Measurements from ENCODE around the gene PRICKLE2. TPM values are rescaled to one million over a fixed set of nuclear protein-coding genes. Genes with fewer than 3 reads are reported as not detected.

Gene PRICKLE2
- total RNA-seq, 6 experiments from 2014 or later: 2.4 to 4.4 (median 3.3) TPM

- 65% methylated on average over 5 of the region's 5 CpGs for WGBS (ENCODE audit: insufficient coverage, low coverage, low lambda C conversion rate, missing lambda C conversion rate)
- intact Hi-C loops (cut with DNase I): no loop called here
- no peaks in the 10 kb centered on the region for H3K4me1 ChIP-seq
- no peak overlapping the region for H3K4me3 ChIP-seq
- H3K9me3 ChIP-seq: no peaks in the 10 kb centered on the region
- H3K27me3 ChIP-seq: no peaks in the 10 kb centered on the region
- H3K27ac ChIP-seq: no peak overlapping the region
- no peaks in the 10 kb centered on the region for H3K36me3 ChIP-seq
- DNase-seq (no peak), ATAC-seq (no peak)
- TF ChIP-seq, protein P1, sequence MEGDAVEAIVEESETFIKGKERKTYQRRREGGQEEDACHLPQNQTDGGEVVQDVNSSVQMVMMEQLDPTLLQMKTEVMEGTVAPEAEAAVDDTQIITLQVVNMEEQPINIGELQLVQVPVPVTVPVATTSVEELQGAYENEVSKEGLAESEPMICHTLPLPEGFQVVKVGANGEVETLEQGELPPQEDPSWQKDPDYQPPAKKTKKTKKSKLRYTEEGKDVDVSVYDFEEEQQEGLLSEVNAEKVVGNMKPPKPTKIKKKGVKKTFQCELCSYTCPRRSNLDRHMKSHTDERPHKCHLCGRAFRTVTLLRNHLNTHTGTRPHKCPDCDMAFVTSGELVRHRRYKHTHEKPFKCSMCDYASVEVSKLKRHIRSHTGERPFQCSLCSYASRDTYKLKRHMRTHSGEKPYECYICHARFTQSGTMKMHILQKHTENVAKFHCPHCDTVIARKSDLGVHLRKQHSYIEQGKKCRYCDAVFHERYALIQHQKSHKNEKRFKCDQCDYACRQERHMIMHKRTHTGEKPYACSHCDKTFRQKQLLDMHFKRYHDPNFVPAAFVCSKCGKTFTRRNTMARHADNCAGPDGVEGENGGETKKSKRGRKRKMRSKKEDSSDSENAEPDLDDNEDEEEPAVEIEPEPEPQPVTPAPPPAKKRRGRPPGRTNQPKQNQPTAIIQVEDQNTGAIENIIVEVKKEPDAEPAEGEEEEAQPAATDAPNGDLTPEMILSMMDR (IDR thresholded peaks at IDR 0.05): no peak
- TF ChIP-seq POLR2A (IDR thresholded peaks at IDR 0.05): no peak
These were observed 30.6 kb upstream of the PRICKLE2 start for GRCh38 chr3:64255741-64256340.

DNA sequence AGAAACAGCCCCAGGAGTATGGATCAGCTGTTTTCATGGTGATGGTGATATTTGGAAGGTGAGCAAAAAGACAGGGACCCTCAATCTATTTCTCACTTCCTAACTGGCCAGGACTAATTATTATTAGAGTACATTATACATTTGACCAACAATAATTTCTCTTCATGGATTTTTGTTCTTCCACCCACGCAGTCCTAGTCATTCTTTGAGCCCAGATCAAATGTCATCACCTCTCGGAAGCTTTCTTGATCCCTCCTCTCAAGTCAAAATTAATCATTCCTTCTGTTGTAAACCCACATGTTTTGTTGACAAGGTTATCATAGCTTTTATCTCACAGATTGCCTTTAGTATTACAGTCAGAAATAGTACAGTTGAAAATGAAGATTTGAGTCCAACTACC is 29.2 kb upstream of the PRICKLE2 start:
- intact Hi-C loops (cut with DNase I): no loop called here
- ATAC-seq (no peak), DNase-seq (no peak)
- TF ChIP-seq, protein P1 (IDR thresholded peaks at IDR 0.05): no peak
- TF ChIP-seq POLR2A (IDR thresholded peaks at IDR 0.05): no peak
- H3K36me3 ChIP-seq: no peaks in the 10 kb centered on the region
- H3K4me3 ChIP-seq: no peak overlapping the region
- no peak overlapping the region for H3K27ac ChIP-seq
- no peaks in the 10 kb centered on the region for H3K4me1 ChIP-seq
- no peaks in the 10 kb centered on the region for H3K27me3 ChIP-seq
- WGBS (ENCODE audit: insufficient coverage, low coverage, low lambda C conversion rate, missing lambda C conversion rate): 95% methylated on average over 2 of the region's 2 CpGs
- no peaks in the 10 kb centered on the region for H3K9me3 ChIP-seq

DNA sequence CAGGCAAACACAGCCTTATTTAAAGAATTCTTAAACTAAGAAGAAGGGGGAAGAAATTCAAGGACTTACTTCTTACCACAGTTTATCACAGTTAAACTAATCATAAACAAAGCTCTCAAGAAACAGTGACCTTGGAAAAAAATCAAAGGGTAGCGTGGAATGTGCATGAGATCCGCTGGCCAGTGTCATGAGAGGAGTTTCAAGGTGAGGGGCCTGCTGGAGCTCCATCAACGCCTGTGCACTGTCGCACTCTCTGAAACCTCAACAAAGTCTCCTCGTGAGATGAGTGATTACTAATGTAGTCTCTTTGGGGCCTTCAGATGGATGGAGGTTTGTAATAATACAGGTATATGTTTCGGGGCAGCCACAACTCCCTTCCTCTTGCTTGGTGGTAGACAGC is 28.4 kb upstream of the PRICKLE2 start:
- H3K27ac ChIP-seq: no peak overlapping the region
- TF ChIP-seq, protein P1 (IDR thresholded peaks at IDR 0.05): no peak
- TF ChIP-seq POLR2A (IDR thresholded peaks at IDR 0.05): no peak
- intact Hi-C loops (cut with DNase I): no loop called here

DNA sequence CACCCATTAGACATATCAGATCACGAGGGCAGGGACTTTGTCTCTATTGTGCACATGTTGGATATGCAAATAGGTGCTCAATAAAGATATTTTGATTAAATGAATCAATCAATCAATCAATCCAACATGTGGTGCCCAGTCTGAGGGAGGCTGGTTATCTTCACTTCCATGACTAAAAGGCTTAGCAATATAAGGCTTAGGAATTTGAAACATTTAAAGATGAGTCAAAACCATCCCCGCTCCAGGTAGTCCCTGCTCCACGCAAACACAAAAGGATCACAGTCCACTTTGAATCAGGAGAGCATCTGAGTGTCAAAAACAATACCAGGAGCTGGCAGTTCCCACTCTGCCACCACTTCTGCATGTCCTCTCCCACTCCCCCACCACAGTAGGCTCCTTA is 25.8 kb upstream of the PRICKLE2 start:
- TF ChIP-seq, protein P1 (IDR thresholded peaks at IDR 0.05): no peak
- no peak for TF ChIP-seq POLR2A (IDR thresholded peaks at IDR 0.05)
- WGBS (ENCODE audit: insufficient coverage, low coverage, low lambda C conversion rate, missing lambda C conversion rate): 49% methylated on average over 3 of the region's 3 CpGs
- Histone ChIP-seq H3K36me3 (no peaks in the 10 kb centered on the region), H3K4me1 (peaks cover 0 to 12% (median 0%) of the 10 kb centered on the region in 4 donors), H3K27me3 (no peaks in the 10 kb centered on the region), H3K9me3 (no peaks in the 10 kb centered on the region), H3K27ac (no peak overlapping the region), H3K4me3 (no peak overlapping the region)
- intact Hi-C loops (cut with DNase I): no loop called here
- DNase-seq: no peak
- peak in 1 of 4 donors; percentile 76 for ATAC-seq

More for the DNA sequence above, 28.4 kb upstream of the PRICKLE2 start:
- 87% methylated on average over 6 of the region's 6 CpGs for WGBS (ENCODE audit: insufficient coverage, low coverage, low lambda C conversion rate, missing lambda C conversion rate)
- Histone ChIP-seq H3K9me3 (no peaks in the 10 kb centered on the region), H3K4me3 (no peak overlapping the region), H3K4me1 (peaks cover 0 to 2% (median 0%) of the 10 kb centered on the region in 4 donors), H3K36me3 (no peaks in the 10 kb centered on the region), H3K27me3 (no peaks in the 10 kb centered on the region)
- DNase-seq: no peak
- ATAC-seq: no peak

Data from right lobe of liver (tissue), 6 donors.